ENCODE data around the gene CLNK. TPM values are rescaled to one million over a fixed set of nuclear protein-coding genes. Genes with fewer than 3 reads are reported as not detected.

Gene CLNK, protein sequence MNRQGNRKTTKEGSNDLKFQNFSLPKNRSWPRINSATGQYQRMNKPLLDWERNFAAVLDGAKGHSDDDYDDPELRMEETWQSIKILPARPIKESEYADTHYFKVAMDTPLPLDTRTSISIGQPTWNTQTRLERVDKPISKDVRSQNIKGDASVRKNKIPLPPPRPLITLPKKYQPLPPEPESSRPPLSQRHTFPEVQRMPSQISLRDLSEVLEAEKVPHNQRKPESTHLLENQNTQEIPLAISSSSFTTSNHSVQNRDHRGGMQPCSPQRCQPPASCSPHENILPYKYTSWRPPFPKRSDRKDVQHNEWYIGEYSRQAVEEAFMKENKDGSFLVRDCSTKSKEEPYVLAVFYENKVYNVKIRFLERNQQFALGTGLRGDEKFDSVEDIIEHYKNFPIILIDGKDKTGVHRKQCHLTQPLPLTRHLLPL
- not detected for total RNA-seq

DNA sequence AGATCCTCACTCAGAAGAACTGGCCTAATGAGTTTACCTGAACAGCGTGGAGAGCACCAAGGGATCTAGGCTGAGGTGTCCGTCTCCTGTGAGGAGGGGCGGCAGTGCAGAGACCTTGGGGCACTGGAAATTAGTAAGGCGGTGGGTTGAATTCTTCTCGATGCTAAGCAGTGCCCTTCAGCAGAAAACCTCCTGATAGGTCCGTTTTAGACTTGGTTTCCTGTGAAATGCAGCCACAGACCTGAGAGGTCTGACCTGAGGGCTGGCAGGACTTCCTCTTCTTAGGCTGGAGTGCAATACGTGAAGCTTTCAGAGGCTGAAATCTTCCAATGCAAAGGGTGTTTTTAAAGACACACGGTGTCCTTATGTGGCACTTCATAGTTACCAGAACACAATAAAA, at the start of gene CLNK:
TSS of gene CLNK (minus strand) at position 138 of the 400 bp plus-strand sequence. CDS start 16,899 bp downstream, outside the sequence.
- Histone ChIP-seq H3K4me3 (no peak within 1 kb of the TSS), H3K27ac (no peak within 1 kb of the TSS), H3K36me3 (no peaks in the 10 kb centered on the region), H3K9me3 (no peaks in the 10 kb centered on the region), H3K4me1 (no peaks in the 10 kb centered on the region), H3K27me3 (no peaks in the 10 kb centered on the region)
- intact Hi-C loops (cut with DNase I), result no loop called here
- TF ChIP-seq, protein P1, sequence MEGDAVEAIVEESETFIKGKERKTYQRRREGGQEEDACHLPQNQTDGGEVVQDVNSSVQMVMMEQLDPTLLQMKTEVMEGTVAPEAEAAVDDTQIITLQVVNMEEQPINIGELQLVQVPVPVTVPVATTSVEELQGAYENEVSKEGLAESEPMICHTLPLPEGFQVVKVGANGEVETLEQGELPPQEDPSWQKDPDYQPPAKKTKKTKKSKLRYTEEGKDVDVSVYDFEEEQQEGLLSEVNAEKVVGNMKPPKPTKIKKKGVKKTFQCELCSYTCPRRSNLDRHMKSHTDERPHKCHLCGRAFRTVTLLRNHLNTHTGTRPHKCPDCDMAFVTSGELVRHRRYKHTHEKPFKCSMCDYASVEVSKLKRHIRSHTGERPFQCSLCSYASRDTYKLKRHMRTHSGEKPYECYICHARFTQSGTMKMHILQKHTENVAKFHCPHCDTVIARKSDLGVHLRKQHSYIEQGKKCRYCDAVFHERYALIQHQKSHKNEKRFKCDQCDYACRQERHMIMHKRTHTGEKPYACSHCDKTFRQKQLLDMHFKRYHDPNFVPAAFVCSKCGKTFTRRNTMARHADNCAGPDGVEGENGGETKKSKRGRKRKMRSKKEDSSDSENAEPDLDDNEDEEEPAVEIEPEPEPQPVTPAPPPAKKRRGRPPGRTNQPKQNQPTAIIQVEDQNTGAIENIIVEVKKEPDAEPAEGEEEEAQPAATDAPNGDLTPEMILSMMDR (IDR thresholded peaks at IDR 0.05), result no peak
- DNase-seq (ENCODE audit: low spot score in 2 of 2), result no peak

DNA sequence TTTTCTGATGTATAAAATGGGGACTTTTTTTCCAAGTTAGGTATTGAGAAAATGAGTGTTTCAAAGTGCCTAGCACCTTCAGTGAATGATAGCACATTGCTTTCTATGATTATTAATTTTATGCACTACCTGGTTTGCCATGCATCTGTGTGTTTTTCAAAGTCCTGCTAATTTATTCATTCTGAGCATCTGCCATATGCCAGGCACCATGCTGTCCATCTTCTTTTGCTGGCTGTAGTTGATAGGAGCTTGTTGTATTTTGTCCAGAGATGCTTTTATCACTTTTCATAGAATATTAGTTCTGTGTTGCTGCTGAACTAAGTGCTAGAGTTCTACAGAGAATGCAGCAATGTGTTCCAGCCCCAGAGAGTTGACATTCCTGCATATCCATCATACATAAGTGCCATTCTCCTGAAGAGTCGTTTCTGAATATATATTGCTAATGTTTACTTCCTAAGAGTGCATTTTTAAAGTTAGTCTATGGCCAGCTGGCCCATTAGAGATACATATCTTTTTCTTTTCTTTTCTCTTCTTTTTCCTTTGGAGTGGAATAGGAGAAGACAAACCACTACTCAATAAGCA, 49.0 kb upstream of the CLNK start:
- H3K4me3 ChIP-seq, result no peak overlapping the region
- no peak for DNase-seq (ENCODE audit: low spot score in 2 of 2)
- no peaks in the 10 kb centered on the region for H3K36me3 ChIP-seq
- H3K9me3 ChIP-seq, result no peaks in the 10 kb centered on the region
- intact Hi-C loops (cut with DNase I), result no loop called here
- no peaks in the 10 kb centered on the region for H3K27me3 ChIP-seq
- H3K4me1 ChIP-seq, result no peaks in the 10 kb centered on the region
- TF ChIP-seq, protein P1 (IDR thresholded peaks at IDR 0.05), result no peak
- no peak overlapping the region for H3K27ac ChIP-seq

DNA sequence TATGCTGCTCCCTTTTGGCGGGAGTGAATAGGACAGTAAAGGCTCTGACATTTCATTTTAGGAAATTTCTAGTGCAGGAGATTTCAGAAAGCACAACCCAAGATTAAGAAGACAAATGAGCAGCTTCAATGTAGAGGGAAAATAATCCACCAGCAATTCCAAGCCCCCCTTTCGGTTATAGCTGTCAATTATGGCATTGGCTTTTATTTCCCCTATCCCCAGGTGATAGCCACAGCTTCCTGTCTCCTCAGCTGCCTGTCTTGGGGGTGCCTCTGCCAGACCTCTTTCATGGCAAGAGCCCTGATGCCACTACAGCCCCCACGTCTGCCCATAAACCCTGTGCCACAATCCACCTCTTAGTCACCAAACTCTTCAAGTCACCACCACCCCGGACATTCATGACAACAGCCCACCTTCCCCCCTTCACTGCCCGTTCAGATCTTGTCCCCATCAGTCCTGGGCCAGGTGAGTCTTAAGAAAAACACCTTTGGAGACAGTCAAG, 48.4 kb upstream of the CLNK start:
- TF ChIP-seq, protein P1 (IDR thresholded peaks at IDR 0.05), result no peak
- Histone ChIP-seq H3K27ac (no peak overlapping the region), H3K4me3 (no peak overlapping the region), H3K27me3 (no peaks in the 10 kb centered on the region), H3K9me3 (no peaks in the 10 kb centered on the region), H3K36me3 (no peaks in the 10 kb centered on the region), H3K4me1 (no peaks in the 10 kb centered on the region)
- DNase-seq (ENCODE audit: low spot score in 2 of 2), result no peak
- intact Hi-C loops (cut with DNase I), result no loop called here

DNA sequence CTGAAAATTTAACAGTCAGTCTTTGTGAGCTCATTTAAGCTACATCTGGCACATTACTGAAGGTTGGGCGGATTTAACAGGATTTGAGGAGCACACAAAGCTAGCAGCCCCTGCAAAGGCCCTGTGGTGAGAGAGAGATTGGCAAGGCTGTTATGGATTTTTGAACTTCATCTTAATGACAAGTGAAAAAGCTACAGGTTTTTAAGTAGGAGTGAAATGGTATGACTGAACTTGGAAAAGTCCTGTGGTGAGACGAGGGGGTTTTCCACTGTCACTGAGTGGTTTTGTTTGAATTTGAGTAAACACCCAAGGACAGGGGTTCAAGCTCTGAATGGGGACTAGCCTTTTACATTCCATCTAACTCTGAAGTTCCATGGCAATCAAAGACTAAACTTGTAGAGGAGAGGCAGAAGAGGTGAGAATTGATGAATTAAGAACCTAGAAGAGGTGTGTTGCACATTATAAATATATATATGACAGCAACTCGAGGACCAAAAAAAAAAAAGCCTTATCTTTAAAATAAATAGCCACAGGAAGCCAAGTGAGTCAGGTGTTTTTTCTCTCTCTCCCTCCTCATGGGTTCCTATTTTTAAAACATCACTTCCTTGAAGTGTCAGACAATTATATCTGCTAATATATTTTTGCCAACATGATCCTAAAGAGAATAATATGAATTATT, 47.8 kb upstream of the CLNK start:
- intact Hi-C loops (cut with DNase I), result no loop called here
- DNase-seq (ENCODE audit: low spot score in 2 of 2), result no peak
- Histone ChIP-seq H3K36me3 (no peaks in the 10 kb centered on the region), H3K9me3 (no peaks in the 10 kb centered on the region), H3K27ac (no peak overlapping the region), H3K4me3 (no peak overlapping the region), H3K4me1 (no peaks in the 10 kb centered on the region), H3K27me3 (no peaks in the 10 kb centered on the region)
- TF ChIP-seq, protein P1 (IDR thresholded peaks at IDR 0.05), result no peak

DNA sequence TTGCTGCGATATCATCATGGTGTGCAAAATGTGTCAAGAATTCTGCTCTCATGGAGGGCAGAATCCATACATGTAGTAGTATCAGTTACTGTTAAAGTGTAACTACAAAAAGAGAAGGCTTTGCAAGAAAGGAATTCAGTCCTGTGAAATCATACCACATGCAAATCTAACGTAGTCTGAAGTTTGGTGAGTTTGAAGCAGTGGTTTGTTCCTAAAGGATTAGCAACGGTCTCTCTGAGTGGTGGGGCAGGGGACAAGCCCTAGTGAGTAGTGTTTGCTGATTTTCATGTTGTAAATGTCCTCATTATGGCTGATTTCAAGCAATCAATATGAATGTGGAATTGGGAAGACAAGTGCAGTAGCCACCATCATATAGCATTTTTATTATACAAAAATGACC, 47.1 kb upstream of the CLNK start:
- no peak for DNase-seq (ENCODE audit: low spot score in 2 of 2)
- Histone ChIP-seq H3K27ac (no peak overlapping the region), H3K27me3 (no peaks in the 10 kb centered on the region), H3K9me3 (no peaks in the 10 kb centered on the region), H3K4me3 (no peak overlapping the region), H3K36me3 (no peaks in the 10 kb centered on the region), H3K4me1 (no peaks in the 10 kb centered on the region)
- TF ChIP-seq, protein P1 (IDR thresholded peaks at IDR 0.05), result no peak
- intact Hi-C loops (cut with DNase I), result no loop called here
